ENCODE data around the gene FUOM. TPM values are rescaled to one million over a fixed set of nuclear protein-coding genes. Genes with fewer than 3 reads are reported as not detected.
A peak's percentile ranks its signal among the peaks of the same experiment; 100 is the strongest.

Gene FUOM
- total and polyA plus RNA-seq, 2 experiments from 2014 or later: 30.8 to 33.9 TPM

GRCh38 chr10:133306941-133307379 lies 50.9 kb downstream of the FUOM start:
- Mint-ChIP-seq H3K27ac (no peak overlapping the region), H3K4me3 (peak overlapping the region; percentile 60), H3K36me3 (ENCODE audit: low read depth) (peaks cover 24% of the 10 kb centered on the region), H3K9me3 (peaks cover 2% of the 10 kb centered on the region; the same call in 2 of the 3 replicates), H3K27me3 (ENCODE audit: insufficient read depth, low read depth, poor library complexity) (peaks cover 8% of the 10 kb centered on the region), H3K4me1 (peaks cover 4% of the 10 kb centered on the region)
- H3K79me2 ChIP-seq (replicated peaks; ENCODE audit: insufficient read depth): peaks cover 47% of the 10 kb centered on the region
- no peaks in the 10 kb centered on the region for H3K9me2 ChIP-seq (ENCODE audit: insufficient read depth)
- no peaks in the 10 kb centered on the region for H3K27me3 ChIP-seq (ENCODE audit: insufficient read depth)
- peaks cover 24% of the 10 kb centered on the region for H4K20me1 ChIP-seq (replicated peaks; ENCODE audit: insufficient read depth)
- H3K36me3 ChIP-seq (ENCODE audit: insufficient read depth): peaks cover 5% of the 10 kb centered on the region; the same call in 1 of the 2 replicates
- DNase-seq (ENCODE audit: low spot score) (no peak), ATAC-seq (no peak)
- H3K4me3 ChIP-seq: no peak overlapping the region; the same call in 1 of the 2 replicates
- H3K4me2 ChIP-seq: no peak overlapping the region
- no peak overlapping the region for H3K27ac ChIP-seq (ENCODE audit: low read depth)
- no peak overlapping the region for H2AFZ ChIP-seq
- no peak for TF ChIP-seq ETS1 (IDR thresholded peaks at IDR 0.05)
- no peak for TF ChIP-seq CTCF (conservative IDR thresholded peaks at IDR 0.05; ENCODE audit: low read depth in 2 of 2)
- TF ChIP-seq EZH2 (IDR thresholded peaks at IDR 0.05; ENCODE audit: low read depth, unreplicated experiment): no peak
- peaks cover 18% of the 10 kb centered on the region for H3F3A ChIP-seq (replicated peaks; ENCODE audit: low read depth)
- H3K4me1 ChIP-seq (ENCODE audit: insufficient read depth): peaks cover 10% of the 10 kb centered on the region; the same call in 1 of the 2 replicates

GRCh38 chr10:133306097-133306476 lies 51.7 kb downstream of the FUOM start:
- Histone ChIP-seq H3K4me3 (no peak overlapping the region), H3K27me3 (ENCODE audit: insufficient read depth) (no peaks in the 10 kb centered on the region), H3K9me2 (ENCODE audit: insufficient read depth) (no peaks in the 10 kb centered on the region), H2AFZ (no peak overlapping the region), H3K4me1 (ENCODE audit: insufficient read depth) (peaks cover 10% of the 10 kb centered on the region; the same call in 1 of the 2 replicates), H3F3A (replicated peaks; ENCODE audit: low read depth) (peaks cover 15% of the 10 kb centered on the region), H3K27ac (ENCODE audit: low read depth) (no peak overlapping the region), H3K36me3 (ENCODE audit: insufficient read depth) (peaks cover 6% of the 10 kb centered on the region; the same call in 1 of the 2 replicates), H3K79me2 (replicated peaks; ENCODE audit: insufficient read depth) (peaks cover 47% of the 10 kb centered on the region), H4K20me1 (replicated peaks; ENCODE audit: insufficient read depth) (peaks cover 24% of the 10 kb centered on the region), H3K4me2 (no peak overlapping the region)
- Mint-ChIP-seq H3K4me3 (no peak overlapping the region), H3K27ac (no peak overlapping the region), H3K36me3 (ENCODE audit: low read depth) (peaks cover 18% of the 10 kb centered on the region), H3K4me1 (peaks cover 4% of the 10 kb centered on the region), H3K9me3 (peaks cover 2% of the 10 kb centered on the region; the same call in 2 of the 3 replicates), H3K27me3 (ENCODE audit: insufficient read depth, low read depth, poor library complexity) (peaks cover 8% of the 10 kb centered on the region)
- no peak for DNase-seq (ENCODE audit: low spot score)
- no peak for ATAC-seq
- no peak for TF ChIP-seq NANOG (IDR thresholded peaks at IDR 0.05; ENCODE audit: borderline replicate concordance)
- TF ChIP-seq ZNF462 (CRISPR knock-in tag; IDR thresholded peaks at IDR 0.05): no peak
- no peak for TF ChIP-seq ZNF114 (CRISPR knock-in tag; IDR thresholded peaks at IDR 0.05)
- TF ChIP-seq JUNB (IDR thresholded peaks at IDR 0.05; ENCODE audit: unreplicated experiment): no peak
- no peak for TF ChIP-seq CTCF (conservative IDR thresholded peaks at IDR 0.05; ENCODE audit: low read depth in 2 of 2)
- no peak for TF ChIP-seq EZH2 (IDR thresholded peaks at IDR 0.05; ENCODE audit: low read depth, unreplicated experiment)
- no peak for TF ChIP-seq STAT1 (IDR thresholded peaks at IDR 0.05; ENCODE audit: unreplicated experiment)
- no peak for TF ChIP-seq POLR2AphosphoS5 (IDR thresholded peaks at IDR 0.05; ENCODE audit: low read depth)
- no peak for TF ChIP-seq CREB1 (CRISPR knock-in tag; IDR thresholded peaks at IDR 0.05; ENCODE audit: low read depth)

Measured in GM23338 (cell line).